GM19099 (cell line): ENCODE data around the gene TBCEL.

Source experiments
- POLR2A ChIP-seq: IDR thresholded peaks from 3 replicates; pipeline ENCODE4 v1.6.1; 2011; ENCODE audit warnings: low read depth; ENCODE audit not compliant: insufficient read length; ENCODE audit errors: extremely low read depth

TBCEL gene

DNA sequence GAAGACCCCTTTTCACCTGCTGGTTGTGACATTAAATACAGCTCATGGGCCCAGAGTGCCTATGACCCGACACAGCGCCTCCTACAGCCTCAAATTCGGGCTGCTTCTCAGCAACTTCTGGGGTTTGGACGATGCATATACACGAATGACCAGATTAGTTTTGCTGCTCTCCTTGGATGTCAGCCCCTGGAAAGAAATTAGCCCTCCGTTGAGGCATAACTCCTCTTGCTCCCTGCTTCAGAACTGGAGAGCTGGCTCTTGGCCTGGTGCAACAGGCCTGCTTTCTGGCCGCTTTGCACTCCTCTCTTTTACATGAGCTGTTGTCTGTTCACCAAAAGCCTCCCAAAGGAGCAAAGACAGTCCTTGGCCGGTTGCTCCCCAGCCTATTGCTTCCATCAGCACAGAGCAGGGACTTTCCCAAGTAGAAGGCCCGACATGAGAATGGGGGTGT, 80.4 kb downstream of the TBCEL start:
- no peak for TF ChIP-seq POLR2A

DNA sequence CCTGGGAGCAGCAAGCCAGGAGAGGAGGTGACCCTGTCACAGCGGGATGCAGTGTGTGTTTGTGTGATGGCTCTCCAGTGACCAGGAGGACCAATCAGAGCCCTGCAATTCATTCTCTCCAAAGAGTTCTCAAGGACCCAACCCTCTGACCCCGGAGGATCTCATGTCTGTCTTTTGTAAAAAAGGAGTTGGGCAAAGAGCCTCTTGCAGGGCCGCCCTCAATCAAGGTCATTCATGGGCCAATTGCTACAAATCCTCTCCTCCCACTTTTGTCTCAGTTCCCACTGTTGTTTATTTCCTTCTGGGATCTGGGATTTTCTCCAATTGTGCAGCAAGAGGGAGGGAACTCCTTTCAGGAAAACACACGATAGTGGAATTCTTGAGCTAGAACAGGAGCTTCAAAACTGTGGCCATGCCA, 81.2 kb downstream of the TBCEL start:
- no peak for TF ChIP-seq POLR2A

DNA sequence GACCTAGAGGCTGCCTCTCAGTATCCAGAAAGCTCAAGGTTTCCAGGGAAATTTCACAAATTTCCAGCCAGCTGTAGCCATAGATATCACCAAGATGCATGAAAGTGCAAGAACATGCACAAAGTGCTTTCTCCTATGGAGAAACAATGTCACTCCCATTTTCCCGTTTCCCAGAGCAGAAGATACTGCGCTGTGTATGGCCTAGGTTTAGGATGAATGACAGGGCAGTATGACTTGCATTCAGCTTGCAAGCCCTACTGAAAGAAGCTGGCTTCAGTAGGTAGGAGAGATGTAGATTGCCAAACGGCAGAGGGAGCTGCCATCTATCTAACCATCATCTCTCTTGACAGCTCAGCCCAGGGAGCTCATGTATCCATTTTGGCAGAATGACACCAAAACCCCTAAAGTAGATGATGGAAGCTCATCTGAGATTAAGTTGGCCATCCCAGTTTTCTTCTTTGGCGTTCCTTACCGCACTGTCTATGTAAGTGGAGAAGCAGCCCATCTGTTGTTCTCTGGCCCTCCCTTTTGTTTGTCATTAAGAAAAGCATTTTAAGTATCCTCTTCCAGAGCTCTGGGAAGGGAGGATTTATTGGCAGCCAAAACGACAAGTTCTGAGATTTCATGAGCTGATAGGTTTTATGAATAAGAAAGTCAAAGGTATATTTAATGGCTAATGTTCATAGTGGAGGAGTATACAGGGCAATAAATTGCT, 81.7 kb downstream of the TBCEL start:
- TF ChIP-seq POLR2A = no peak

DNA sequence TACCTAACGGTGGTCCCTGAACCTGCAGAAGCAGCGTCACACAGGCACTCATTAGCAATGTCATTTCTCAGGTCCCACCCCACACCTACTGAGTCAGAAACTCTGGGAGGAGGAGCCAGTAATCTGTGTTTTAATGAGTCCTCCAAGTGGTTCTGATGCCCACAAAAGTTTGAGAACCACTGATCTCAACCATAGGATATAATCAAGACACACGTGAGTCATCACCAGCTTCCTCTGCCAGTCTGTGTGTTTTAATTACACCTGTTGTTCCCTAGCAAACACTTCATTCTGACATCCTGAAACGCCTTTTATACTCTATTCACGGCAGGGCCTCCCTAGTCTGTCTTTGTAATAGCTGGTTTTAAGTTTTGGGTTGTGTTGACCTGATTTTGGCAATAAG, 82.9 kb downstream of the TBCEL start:
- TF ChIP-seq POLR2A = no peak

DNA sequence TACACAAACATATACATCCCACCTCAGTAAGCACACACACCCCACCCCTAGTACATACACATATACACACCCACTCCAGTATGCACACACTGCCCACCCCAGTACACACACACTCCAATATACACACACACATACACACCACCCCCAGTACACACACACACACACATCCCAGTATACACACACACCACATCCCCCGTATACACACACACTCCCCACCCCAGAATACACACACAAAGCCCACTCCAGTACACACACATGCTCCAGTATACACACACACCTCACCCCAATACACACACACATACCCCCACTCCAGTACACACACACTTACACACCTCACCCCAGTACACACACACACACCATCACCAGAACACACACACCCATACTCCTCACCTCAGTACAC, 84.5 kb downstream of the TBCEL start:
- no peak for TF ChIP-seq POLR2A

DNA sequence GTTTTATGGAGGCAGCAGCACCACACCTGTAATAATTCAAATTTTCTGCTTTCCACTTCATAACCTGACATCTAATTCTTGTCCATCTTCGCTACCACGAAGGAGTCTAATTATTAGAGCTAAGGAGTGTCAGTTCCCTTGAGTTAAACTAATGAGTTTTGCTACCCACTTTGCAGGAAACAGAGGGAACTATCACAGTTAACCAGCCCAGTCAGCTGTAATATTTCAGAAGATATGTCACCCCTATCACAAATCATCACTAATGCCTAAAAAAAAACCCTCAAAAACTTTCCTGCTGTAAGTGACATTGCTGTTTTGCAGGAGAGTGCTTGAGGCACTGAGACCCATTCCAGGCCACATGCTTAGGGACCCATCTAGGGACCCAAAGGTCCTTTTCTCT, 85.6 kb downstream of the TBCEL start:
- no peak for TF ChIP-seq POLR2A

DNA sequence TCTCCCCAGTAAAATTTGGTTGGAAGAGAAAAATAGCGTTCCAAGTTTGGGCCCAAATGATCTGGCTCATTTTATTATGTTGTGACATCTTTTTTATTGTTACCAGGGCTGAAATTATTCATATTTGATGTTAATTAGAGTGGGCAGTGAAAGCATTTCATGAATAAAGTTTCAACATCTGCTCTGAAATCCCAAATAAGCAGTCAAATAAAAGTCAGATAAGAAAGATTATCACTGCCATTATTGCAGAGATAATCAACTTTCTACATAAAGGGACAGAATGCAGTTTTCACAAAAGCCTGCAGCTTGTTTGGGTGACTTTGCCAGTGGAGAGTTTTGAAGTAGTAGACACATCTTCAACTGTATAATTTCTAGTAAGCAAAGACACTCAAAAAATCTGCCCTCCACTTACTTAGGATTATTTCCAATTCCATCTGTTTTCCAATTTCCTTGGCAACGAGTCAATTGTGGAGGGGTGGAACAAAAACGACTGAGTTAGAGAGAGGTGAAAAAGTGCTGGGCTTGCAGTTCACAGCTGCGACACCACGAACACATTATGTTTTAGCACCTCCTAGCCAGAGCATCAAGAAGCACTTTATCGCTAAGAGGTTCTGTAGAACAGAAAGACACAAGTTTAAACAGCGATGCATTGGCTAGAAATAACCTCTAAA, 86.1 kb downstream of the TBCEL start:
- TF ChIP-seq POLR2A = no peak

DNA sequence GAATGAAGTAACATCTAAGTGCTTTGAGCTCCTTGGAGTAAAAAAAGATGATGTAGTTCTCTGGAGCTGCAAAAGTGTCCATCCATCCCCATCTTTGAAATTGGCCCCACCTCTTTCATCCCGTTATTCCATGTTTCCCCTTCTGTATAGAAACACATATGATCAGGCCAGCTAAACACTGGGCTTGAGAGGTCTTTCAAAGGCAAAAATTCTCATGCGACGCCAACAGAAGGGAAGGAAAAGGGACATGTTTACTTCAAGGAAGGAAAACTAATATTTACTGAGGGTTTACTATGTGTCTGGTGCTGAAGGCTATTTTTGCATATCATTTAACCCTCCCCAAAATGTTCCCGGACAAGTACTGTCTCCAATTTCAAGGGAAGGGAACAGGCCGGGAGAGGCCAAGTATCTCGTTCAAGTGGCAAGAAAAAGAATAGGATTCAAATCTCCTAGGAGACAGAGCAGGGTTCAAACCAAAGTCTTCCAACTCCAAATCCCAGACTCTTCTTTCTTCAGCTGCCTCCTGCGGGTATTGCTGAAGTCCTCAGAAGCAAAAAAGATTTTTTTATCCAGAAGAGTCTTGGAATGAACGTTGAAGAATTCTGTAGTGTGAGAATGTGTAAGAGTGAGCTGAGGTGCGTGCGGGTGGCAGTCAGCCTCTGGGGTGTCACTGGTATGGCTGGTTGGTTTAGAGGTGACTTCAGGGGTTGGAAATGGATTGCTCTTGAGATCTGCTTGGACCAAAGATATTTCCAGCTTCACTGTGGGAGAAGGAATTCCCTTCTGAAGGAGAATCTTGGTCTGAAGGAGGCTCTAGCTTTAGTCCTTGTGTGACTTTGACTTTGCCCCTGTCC, 87.2 kb downstream of the TBCEL start:
- TF ChIP-seq POLR2A = no peak

DNA sequence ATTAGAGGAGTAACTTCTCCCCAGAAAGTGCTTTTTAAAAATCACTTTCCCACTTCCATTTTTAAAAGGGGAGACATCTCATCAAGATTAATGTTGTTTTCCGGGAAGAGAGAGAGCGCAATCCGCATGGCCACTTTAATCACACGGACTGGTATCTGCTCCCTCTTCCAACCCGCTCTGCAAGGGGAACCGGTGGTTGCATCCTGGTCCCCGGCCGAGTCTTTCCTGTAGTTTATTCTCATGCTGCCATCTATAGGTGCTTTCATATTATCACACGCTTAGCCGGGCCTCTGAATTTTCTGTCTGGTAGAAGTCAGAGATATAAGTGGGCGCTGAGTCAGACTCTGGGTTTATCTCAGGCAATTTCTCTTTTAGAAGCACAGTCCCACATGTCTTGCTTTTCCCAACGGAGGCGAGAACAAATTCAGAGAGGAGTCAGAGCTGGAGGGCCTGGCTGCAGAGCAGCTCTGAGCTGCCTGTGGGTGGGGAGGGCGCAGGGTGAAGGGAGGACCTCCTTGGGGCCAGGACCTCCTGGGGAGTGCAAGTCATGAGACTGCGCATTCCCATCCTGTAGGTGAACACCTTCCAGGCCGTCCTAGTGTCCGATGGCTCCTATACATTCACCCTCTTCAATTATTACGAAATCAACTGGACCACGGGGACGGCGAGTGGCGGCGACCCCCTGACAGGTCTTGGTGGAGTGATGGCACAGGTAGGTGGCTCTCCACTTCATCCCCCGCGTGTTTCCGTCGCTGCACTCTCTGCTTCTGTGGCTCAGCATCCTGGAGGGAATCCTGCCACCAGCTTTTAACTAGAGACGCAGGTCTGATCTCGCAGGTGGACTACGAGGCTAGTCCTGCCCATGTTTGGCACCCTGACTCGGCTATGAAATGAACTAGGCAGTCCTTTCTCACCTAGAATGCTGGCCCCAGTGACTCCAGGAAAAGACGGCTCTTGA, 88.9 kb downstream of the TBCEL start:
- no peak for TF ChIP-seq POLR2A

DNA sequence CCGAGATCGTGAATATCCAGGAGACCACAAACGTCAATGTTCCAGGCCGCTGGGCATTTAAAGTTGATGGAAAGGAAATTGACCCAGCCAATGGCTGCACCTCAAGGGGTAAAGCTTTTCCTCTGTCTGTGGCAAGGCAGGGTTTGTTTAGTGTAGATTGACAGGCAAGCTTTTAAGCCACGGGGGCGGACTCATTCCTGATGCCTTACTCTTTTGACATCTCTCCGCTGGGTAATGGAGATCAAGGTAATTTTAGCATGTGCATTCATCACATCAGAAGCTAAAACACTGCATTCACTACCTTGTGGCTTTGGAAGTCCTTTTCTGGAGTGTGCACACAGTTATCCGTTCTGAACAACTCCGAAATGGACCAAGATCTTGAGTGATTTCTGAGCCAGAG, 89.7 kb downstream of the TBCEL start:
- no peak for TF ChIP-seq POLR2A

DNA sequence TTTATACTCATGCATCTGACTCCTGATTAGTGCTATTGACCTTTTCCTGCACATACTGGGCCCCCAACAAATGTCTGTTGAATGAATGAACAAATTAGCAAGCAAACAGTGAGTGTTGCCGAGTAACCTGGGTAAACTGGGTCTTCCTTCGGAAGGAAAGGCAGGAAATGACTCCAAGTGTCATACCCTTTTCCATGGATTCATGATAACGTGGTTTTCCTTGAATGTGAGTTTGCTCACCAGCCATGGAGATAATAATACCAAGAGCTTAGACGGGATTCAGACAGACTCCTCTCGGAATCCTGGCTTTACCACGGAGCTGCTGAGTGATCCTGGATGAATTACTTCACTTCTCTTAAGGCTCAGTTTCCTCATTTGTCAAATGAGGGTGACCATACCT, 93.9 kb downstream of the TBCEL start:
- TF ChIP-seq POLR2A = no peak

DNA sequence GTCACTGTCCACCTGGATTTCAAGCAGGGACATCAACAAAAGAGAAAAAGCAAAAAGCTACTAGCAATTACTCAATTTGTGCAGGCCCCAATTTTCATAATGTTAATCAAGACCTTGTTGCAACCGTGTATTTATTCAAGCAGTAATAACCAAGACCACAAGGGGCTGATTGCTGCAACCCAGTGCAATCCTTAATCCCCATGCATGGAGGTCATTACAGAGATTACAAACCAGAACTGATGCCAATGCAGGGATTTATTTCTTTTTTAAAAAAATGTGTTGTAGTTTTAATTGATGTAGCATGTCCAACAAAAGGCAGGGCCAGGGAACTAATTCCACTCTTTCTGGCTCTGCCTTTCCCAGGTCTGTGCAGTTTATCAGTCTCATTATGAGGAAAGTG, 95.5 kb downstream of the TBCEL start:
- TF ChIP-seq POLR2A = no peak

DNA sequence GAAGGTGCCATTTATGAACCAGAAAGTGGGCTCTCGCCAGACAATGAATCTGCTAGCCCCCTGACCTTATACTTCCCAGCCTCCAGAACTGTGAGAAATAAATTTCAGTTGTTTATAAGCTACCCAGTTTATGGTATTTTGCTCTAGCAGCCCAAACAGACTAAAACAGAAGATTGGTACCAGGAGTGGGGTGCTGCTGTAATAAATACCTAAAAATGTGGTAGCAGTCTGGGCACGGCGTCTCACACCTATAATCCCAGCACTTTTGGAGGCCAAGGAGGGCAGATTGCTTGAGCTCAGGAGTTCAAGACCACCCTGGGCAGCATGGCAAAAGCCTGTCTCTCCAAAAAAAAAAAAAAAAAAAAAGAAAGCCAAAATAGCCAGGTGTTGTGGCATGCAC, 98.4 kb downstream of the TBCEL start:
- no peak for TF ChIP-seq POLR2A

DNA sequence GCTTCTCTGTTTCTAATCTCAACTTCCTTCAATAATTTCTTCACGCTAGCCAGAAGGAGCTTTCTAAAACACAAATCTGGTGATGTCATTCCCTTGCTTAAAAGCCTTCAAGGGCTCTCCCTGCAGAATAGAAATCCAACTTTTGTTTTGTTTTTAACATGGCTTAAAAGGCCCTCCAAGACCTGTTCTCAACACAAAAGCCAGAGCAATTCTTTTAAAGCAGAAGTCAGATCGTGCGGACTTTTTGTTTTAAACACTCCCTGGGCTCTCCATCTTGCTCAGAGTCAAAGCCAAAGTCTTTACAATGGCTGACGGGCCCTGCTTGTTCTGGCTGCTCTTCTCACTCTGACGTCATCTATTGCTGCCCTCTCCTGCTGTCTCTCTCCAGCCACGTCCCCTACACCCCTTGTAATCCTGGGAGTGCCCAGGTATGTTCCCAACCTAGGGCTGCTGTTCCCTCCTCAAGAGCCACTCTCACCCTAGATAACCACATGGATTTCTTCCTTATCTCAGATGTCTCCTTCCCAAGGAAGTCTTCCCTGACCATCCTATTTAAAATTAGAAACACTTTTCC, 99.7 kb downstream of the TBCEL start:
- no peak for TF ChIP-seq POLR2A
